ENCODE results near the gene SCGB3A1. TPM values are rescaled to one million over a fixed set of nuclear protein-coding genes. Genes with fewer than 3 reads are reported as not detected.

Gene SCGB3A1
- total and polyA plus RNA-seq, 7 donors: 0.46 TPM; not detected in 6

DNA sequence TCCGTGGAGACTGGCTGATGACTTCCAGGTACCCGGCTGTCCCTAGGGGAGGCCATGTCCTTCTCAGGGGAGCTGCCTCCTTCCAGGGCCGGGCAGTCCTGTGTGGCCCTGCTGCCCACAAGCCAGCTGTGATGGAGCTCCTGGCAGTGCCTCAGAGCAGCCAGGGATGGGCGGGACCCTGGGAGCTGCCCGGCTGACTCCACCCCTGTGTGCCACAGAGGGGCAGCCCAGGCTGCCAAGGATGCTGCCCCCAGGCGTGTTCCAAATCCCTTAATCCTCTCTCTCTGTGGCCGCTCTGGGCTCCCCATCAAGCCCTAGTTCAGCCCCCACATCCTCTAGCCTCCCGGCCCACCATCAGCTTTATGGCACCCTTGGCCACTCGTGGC lies 7.0 kb upstream of the SCGB3A1 start:
- Histone ChIP-seq H3K9me3 (no peaks in the 10 kb centered on the region), H3K36me3 (ENCODE audit: insufficient read depth in 1 of 2, low read depth in 1 of 2) (no peaks in the 10 kb centered on the region), H3K4me1 (no peaks in the 10 kb centered on the region), H3K27me3 (ENCODE audit: insufficient read depth in 3 of 3, low read length in 2 of 3) (peaks cover 0 to 6% (median 2%) of the 10 kb centered on the region in 3 donors), H3K27ac (no peak overlapping the region), H3K4me3 (no peak overlapping the region)
- ATAC-seq (no peak), DNase-seq (no peak)
- intact Hi-C loops (cut with DNase I): no loop called here
- TF ChIP-seq, protein P1, sequence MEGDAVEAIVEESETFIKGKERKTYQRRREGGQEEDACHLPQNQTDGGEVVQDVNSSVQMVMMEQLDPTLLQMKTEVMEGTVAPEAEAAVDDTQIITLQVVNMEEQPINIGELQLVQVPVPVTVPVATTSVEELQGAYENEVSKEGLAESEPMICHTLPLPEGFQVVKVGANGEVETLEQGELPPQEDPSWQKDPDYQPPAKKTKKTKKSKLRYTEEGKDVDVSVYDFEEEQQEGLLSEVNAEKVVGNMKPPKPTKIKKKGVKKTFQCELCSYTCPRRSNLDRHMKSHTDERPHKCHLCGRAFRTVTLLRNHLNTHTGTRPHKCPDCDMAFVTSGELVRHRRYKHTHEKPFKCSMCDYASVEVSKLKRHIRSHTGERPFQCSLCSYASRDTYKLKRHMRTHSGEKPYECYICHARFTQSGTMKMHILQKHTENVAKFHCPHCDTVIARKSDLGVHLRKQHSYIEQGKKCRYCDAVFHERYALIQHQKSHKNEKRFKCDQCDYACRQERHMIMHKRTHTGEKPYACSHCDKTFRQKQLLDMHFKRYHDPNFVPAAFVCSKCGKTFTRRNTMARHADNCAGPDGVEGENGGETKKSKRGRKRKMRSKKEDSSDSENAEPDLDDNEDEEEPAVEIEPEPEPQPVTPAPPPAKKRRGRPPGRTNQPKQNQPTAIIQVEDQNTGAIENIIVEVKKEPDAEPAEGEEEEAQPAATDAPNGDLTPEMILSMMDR (IDR thresholded peaks at IDR 0.05): no peak
- 31 to 47% (median 32%) methylated on average over 6 to 9 of the region's 9 CpGs for WGBS, 3 donors

DNA sequence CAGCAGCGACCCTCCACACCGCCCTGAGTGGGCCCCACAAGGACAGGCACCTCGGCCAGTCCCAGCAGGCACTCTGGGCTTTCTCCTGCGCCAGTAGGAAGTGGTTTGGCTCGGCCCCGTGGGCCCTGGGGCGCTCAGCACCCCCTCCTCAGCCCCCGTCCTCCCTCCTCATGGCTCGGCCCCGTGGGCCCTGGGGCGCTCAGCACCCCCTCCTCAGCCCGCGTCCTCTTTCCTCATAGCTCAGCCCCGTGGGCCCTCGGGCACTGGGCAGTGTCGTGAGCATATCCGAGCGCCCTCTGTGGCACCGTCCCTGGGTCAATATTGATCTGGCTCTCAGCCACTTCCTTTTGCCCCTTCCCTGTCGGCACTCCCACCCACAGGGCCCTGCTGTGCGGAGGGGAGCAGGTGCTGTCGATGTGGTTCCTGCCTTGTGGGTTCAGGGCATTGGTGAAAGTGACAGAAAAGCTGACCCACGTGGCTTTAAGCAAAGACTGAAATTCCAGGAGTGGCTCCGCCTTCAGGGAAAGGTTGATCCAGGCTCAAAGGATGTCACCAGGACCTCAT lies 5.5 kb upstream of the SCGB3A1 start:
- Histone ChIP-seq H3K36me3 (ENCODE audit: insufficient read depth in 1 of 2, low read depth in 1 of 2) (no peaks in the 10 kb centered on the region), H3K27ac (no peak overlapping the region), H3K4me3 (no peak overlapping the region), H3K4me1 (no peaks in the 10 kb centered on the region), H3K27me3 (ENCODE audit: insufficient read depth in 3 of 3, low read length in 2 of 3) (peaks cover 0 to 21% (median 5%) of the 10 kb centered on the region in 3 donors), H3K9me3 (no peaks in the 10 kb centered on the region)
- ATAC-seq (no peak), DNase-seq (no peak)
- intact Hi-C loops (cut with DNase I): no loop called here
- 74 to 81% (median 77%) methylated on average over 21 to 24 of the region's 24 CpGs for WGBS, 3 donors
- TF ChIP-seq, protein P1 (IDR thresholded peaks at IDR 0.05): no peak

DNA sequence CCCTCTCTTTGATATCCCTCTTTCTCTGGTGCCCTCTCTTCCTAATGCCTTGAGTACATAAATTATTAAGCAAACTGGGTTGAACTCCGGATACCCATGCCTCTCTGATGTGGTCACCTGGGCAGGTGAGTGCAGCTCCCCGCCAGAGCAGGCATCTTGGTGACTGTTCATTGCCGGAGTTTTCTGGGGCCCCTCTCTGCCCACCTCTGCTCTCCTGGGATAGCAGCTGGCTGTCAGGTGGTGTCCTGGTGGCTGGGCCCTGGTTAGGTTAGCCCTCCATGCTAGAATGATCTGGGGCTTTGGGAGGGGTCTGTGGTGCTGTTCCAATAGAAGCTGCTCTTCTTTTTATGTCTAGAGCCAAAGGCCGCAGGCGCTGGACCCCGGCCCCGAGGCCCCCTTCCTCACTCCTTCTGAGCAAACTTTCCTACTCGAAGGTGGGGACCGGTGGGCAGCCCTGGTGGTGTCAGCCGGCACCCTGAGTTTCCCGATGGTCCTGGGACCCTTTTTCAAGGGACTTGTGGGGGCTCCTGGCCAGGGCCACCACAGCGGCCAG lies 4.9 kb upstream of the SCGB3A1 start:
- Histone ChIP-seq H3K9me3 (no peaks in the 10 kb centered on the region), H3K36me3 (ENCODE audit: insufficient read depth in 1 of 2, low read depth in 1 of 2) (no peaks in the 10 kb centered on the region), H3K27ac (no peak overlapping the region), H3K4me1 (no peaks in the 10 kb centered on the region), H3K27me3 (ENCODE audit: insufficient read depth in 3 of 3, low read length in 2 of 3) (peaks cover 0 to 27% (median 5%) of the 10 kb centered on the region in 3 donors), H3K4me3 (no peak overlapping the region)
- WGBS, 3 donors: 88 to 92% (median 89%) methylated on average over 12 of the region's 12 CpGs
- intact Hi-C loops (cut with DNase I): no loop called here
- ATAC-seq (no peak), DNase-seq (no peak)
- TF ChIP-seq, protein P1 (IDR thresholded peaks at IDR 0.05): no peak

DNA sequence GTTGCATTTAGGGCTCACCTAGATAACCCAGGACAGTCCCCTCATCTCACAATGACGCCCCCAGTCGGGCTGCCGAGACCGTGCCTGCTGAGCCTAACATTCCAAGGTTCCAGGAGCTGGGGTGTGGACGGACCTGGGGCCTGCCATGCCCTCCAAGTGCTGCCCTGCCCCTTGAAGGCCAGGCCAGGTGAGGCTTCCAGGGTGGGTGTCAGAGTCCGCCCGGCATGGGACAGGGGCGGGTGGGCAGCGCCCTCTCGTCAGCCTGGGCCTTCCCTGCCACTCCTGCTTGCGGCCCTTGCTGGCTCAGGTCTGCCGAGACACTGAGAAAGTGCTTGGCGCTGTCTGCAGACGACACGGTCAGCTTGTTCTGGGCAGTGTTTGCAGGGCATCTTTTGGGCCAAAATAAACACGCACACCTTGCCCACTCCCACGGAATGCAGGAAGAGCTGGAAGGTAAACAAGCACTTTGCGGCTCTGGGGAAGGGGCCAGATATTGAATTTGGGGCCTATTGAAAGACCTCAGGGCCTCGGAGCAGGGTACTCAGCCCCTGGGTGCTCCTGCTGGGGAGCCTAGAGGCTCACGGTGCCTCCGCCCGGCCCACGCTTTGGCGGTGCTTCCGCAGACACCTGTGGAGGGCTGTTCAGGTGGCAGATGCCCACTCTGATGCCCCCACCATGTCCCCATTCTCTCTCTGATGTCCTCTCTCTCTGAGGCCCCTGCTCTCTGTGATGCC lies 4.2 kb upstream of the SCGB3A1 start:
- TF ChIP-seq, protein P1 (IDR thresholded peaks at IDR 0.05): no peak
- no peak overlapping the region for H3K4me3 ChIP-seq
- H3K9me3 ChIP-seq: no peaks in the 10 kb centered on the region
- H3K36me3 ChIP-seq (ENCODE audit: insufficient read depth in 1 of 2, low read depth in 1 of 2): no peaks in the 10 kb centered on the region
- H3K27me3 ChIP-seq (ENCODE audit: insufficient read depth in 3 of 3, low read length in 2 of 3): peaks cover 0 to 33% (median 8%) of the 10 kb centered on the region in 3 donors
- intact Hi-C loops (cut with DNase I): no loop called here
- DNase-seq (no peak), ATAC-seq (no peak)
- H3K4me1 ChIP-seq: peaks cover 4% of the 10 kb centered on the region
- no peak overlapping the region for H3K27ac ChIP-seq
- 85 to 92% (median 87%) methylated on average over 23 to 25 of the region's 25 CpGs for WGBS, 3 donors
